Dermis microvascular lymphatic vessel endothelial cell (primary cell): ENCODE results near the gene HECTD3. TPM values are rescaled to one million over a fixed set of nuclear protein-coding genes. Genes with fewer than 3 reads are reported as not detected.
"Not testable (repeated sequence)": the region's sequence is repeated elsewhere in the genome, so short reads cannot be mapped to it uniquely, and the experiment has no call there.

ENCODE experiments used
- DNase-seq, 2 donors: peaks; one replicate each; pipeline versions ENCODE4 v3.0.0 to v3.0.0-alpha.2; 2010; ENCODE audit warnings: low read depth in 2 of 2
- total RNA-seq: library from RNA; depleted of rRNA; stranded (reverse); fragments of >200 nt; gene quantifications from 2 replicates; pipeline ENCODE4 v1.2.1, GENCODE V29; 2014

HECTD3 gene
- total RNA-seq, 1 donor from 2014 or later = 18.5 TPM

DNA sequence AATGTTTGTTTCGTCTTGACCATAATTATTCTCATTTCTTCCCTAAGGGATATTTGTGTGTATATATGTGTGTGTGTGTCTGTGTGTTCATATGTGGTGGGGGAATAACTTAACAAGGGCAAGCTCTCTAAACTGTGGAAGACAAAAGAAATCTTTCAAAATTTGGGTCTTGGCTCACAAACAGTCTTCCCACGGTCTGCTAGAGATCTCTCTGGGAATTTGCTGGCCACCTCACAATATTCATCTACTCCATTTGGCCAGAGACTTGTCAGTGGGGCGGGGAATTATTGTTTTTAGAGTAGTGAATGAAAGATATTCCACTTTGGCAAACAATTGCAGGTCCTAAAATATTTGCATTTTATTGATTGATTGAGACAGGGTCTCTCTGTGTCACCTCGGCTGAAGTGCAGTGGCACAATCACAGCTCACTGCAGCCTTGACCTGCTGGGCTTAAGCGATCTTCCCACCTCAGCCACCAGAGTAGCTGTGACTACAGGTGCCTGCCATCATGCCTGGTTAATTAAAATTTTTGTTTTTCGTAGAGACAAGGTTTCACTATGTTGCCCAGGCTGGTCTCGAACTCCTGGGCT lies 16.7 kb downstream of the HECTD3 start:
- no peak for DNase-seq

DNA sequence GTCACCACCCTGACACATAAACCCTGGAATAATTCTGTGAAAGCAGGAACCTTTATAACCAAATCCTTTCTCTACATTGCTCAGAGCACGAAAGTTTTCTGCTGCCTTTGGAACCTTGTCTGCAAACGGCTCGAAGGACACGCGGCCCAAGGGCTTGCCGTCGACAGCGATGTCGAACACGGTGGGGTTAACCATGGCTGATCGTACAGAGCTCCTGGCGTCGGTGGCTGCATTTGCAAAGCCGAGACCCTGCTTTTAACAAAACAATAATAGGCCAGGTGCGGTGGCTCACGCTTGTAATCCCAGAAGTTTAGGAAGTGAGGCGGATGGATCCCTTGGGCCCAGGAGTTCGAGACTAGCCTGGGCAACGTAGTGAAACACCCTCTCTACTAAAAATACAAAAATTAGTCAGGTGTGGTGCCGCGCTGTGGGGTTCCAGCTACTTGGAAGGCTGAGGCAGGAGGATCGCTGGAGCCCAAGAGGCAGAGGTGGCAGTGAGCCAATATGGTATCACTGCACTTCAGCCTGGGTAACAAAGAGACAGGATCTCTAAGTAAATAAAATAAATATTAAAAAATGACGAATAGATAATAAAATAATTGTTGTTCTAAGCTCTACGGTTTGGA lies 22.5 kb downstream of the HECTD3 start:
- DNase-seq = no peak

DNA sequence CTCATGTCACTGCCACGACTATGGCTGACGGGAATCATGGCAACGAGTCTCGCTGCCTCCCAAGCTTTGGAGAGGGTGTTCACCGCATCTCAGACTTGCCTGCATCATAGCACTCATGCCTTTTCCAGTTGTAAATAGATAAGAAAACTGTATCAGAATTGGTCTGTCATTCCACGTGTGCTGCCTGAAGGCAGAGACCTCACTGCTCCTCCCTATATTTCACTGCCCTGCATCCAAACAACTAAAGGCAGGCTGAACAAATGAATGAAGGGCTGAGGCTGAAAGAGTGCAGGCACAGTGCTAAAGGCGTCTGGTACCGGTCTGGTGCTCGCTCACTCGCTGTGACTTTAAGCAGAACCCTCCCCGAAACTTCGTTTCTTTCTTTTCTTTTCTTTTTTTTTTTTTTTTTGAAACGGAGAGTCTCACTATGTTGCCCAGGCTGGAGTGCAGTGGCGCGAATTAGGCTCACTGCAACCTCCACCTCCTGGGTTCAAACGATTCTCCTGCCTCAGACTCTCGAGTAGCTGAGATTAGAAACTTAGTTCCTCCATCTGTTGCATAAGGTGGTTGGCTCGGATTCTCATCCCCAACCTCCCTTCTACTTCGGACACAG lies 25.3 kb downstream of the HECTD3 start:
- no peak for DNase-seq

DNA sequence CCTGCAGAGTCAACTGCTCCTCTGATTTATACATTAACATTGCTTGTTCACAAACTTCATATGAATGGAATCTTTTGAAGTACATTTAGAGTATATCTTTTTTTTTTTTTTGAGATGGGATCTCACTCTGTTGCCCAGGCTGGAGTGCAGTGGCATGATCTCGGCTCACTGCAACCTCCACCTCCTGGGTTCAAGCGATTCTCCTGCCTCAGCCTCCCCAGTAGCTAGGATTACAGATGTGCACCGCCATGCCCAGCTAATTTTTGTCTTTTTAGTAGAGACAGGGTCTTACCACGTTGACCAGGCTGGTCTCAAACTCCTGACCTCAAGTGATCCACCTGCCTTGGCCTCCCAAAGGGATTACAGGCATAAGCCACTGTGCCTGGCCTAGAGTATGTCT lies 33.8 kb downstream of the HECTD3 start:
- not testable (repeated sequence) for DNase-seq

DNA sequence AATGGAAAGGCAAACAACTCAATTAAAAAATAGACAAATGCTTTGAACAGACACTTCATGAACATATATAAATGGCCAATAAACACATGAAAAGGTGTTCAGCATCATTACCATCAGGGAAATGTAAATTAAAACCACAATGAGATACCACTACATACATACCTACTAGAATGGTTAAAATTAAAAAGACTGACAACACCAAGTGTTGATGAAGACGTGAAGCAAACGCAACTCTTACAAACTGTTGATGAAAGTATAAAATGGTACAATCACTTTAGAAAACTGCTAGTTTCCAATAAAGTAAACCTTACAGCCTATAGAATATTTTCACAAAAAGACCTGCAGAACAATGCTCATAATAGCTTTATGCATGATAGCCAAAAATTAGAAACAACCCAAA lies 34.9 kb downstream of the HECTD3 start:
- no peak for DNase-seq

DNA sequence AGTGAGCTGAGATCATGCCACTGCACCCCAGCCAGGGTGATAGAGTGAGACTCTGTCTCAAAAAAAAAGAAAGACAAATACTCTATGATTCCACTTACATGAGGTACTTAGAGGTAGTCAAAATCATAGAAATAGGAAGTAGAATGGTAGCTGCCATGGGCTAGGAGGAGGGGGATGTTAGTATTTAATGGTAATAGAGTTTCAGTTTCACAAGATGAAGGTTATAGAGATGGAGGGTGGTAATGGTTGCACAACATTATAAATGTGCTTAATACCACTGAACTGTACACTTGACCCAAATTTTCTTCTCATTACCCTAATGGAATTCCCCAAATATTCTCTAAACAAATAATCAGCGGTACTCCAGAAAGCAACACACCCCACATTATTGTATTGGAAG lies 37.5 kb downstream of the HECTD3 start:
- no peak for DNase-seq

DNA sequence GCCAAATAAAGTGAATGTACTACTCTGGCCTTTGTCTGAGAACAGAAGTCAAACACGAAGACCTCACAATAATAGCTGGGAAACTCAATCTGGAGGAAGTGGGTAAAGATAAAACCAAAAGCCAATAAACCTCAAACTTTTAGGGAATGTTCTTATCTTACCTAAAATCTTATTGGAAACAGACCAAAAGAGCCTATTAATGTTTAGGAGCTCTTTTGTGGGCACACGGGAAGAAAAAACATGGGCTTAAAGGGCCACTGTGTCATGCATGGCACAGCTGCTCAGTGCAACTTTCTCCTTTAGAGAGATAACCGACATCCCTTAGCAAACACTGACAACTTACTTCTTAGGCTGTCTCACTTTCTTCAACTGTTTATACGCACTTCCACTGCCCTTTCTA lies 40.8 kb downstream of the HECTD3 start:
- peak in 1 of 2 donors; percentile 16 for DNase-seq

DNA sequence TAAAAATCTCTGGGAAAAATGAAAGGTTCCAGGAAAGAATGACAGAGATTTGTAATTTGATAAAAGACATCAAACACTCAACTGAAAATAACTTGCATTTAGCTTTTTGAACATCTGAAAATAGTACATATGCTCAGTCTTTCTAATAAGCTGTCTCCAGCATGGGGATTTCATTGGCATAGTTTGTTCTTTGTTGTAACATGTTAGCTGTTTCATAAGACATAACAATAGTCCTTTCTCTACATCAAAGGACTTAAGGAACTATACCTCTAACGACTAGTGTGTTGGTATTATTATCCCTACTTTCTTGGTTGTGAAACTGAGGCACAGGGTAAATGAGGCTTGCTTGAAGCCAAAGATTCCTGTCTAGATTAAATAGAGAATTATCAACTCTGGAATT lies 46.7 kb downstream of the HECTD3 start:
- no peak for DNase-seq

DNA sequence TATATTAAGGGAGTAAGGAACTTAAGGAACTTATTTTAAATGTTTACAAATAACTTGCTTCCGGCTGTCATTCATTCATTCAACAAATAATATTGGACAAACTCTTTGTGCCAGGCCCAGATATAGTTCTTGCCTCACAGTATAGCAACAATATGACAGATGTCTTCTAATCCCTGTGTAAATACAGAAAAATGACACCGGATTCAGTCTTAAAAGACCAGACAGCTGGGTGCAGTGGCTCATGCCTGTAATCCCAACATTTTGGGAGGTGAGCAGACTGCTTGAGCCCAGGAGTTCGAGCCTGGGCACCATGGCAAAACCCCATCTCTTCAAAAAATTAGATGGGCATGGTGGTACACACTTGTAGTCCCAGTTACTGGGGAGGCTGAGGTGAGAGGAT lies 48.4 kb downstream of the HECTD3 start:
- DNase-seq = no peak

DNA sequence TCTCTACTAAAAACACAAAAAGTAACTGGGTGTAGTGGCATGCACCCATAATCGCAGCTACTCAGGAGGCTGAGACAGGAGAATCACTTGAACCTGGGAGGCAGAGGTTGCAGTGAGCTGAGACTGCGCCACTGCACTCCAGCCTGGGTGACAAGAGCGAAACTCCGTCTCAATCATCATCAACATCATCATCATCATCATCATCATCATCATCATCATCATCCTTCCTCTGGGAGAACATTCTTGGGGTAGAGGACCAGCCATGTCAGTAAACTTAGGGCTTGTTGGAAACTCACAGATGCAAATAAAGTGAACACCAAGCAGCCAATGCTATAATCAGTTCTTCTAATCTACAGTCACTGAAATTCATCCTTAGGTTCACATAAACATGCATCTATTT lies 49.1 kb downstream of the HECTD3 start:
- not testable (repeated sequence) for DNase-seq

DNA sequence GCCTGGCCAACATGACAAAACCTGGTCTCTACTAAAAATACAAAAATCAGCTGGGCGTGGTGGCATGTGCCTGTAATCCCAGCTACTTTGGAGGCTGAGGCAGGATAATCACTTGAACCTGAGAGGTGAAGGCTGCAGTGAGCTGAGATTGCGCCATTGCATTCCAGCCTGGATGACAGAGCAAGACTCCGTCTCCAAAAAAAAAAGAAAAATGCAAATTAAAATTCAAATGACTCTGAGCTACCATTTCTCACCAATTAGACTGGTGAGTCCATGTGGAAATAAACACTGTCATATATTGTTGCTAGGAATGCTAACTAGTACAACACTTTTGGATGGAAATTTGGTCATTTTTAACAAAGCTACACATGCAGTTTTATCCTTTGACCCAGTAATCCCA lies 53.6 kb downstream of the HECTD3 start:
- DNase-seq = not testable (repeated sequence)

DNA sequence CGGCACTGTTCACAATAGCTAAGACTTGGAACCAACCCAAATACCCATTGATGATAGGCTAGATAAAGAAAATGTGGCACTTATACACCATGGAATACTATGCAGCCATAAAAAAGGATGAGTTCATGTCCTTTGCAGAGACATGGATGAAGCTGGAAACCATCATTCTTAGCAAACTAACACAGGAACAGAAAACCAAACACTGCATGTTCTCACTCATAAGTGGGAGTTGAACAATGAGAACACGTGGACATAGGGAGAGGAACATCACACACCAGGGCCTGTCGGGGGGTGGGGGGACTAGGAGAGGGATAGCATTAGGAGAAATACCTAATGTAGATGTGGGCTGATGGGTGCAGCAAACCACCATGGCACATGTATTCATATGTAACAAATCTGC lies 55.0 kb downstream of the HECTD3 start:
- DNase-seq = not testable (repeated sequence)

Other genes starting within 250 kb of the HECTD3 start
- gene RPS8, start 235.8 kb downstream of the HECTD3 start, total RNA-seq = 1,311 and 1,360 TPM in 2 replicates
- gene BEST4, start 223.2 kb downstream of the HECTD3 start, total RNA-seq = under 0.01 TPM in 1 of 2 replicates, not detected in the other
- gene PLK3, start 210.9 kb downstream of the HECTD3 start, total RNA-seq = 11.7 and 14.9 TPM in 2 replicates
- 0.13 and 0.25 TPM in 2 replicates for gene DYNLT4, start 204.0 kb downstream of the HECTD3 start, total RNA-seq
- gene BTBD19, start 202.8 kb downstream of the HECTD3 start, total RNA-seq = 3.3 and 6.2 TPM in 2 replicates
- under 0.01 TPM in 2 replicates for gene PTCH2, start 168.1 kb downstream of the HECTD3 start, total RNA-seq
- 11.6 and 19.0 TPM in 2 replicates for gene EIF2B3, start 24.7 kb downstream of the HECTD3 start, total RNA-seq
- 266 and 281 TPM in 2 replicates for gene UROD, start 930 bp upstream of the HECTD3 start, total RNA-seq
- 3.7 and 14.7 TPM in 2 replicates for gene ZSWIM5, start 195.3 kb upstream of the HECTD3 start, total RNA-seq